GM19240 (cell line): ENCODE measurements around the gene C4orf50.
"Not testable (repeated sequence)": the region's sequence is repeated elsewhere in the genome, so short reads cannot be mapped to it uniquely, and the experiment has no call there.

Experiments
- DNase-seq: peaks from one replicate; pipeline ENCODE4 v3.0.0; 2011; ENCODE audit warnings: low spot score; ENCODE audit not compliant: insufficient read length

C4orf50 gene

GRCh38 chr4:6017030-6017429 lies 1.2 kb downstream of the C4orf50 start:
- DNase-seq, result no peak

- DNase-seq, result no peak
Measured at GRCh38 chr4:6013564-6013963, 4.7 kb downstream of the C4orf50 start.

DNA sequence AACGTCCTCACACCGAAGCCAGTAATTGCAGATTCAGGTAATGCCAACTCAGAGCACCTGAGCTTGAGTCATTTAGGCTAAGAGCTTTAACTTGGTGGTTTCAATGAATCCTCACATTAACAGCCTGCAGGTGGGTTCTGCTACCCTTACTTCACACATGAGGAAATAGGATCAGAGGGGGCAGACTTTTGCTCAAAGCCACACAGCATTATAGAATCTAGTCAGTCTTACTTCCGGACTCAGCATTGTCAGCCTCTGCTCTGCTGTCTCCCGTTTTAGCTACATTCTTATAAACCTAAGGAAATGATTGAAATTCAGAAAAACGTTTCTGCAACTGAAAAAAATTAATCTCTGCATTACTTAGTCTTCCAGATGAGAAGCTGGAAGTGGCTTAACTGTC lies 6.0 kb downstream of the C4orf50 start:
- DNase-seq, result no peak

DNA sequence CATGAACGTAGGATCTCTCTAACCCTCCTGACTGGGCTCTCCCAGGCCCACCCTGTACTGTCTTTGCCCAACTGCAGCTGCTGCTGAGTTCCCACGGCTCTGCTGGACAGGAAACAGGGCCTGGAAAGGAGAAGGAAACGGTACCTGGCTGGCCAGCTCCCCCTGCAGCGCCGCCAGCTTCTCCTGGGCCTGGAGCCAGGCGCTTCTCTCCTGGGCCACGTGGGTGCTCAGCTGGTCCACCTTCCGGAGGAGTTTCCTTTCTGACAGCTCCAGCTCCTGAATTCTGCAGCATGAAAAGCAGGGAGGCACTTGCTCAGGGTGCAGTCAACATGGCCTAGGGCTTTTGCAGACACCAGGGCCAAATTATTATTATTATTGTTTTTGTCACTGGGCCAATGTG lies 6.5 kb downstream of the C4orf50 start:
- DNase-seq, result no peak

DNA sequence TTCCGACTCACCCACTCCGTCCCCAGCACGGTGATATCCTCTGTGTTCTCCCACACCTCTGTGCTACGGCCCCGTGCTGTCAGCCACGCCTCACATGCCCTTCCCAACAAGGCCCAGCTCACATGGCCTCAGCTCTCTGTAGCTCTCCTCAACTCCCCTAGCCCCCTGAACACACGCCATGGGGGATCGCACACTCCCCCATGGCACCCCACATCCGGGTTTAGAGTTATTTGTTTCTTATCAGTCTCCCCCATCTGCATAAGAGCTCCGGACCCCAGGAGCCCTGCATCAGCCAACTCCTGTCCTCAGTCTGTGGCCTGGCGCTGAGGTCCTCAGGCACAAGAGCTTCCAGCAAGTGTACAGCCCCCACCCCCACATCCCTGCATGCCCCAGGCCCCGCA lies 7.0 kb downstream of the C4orf50 start:
- DNase-seq, result no peak

DNA sequence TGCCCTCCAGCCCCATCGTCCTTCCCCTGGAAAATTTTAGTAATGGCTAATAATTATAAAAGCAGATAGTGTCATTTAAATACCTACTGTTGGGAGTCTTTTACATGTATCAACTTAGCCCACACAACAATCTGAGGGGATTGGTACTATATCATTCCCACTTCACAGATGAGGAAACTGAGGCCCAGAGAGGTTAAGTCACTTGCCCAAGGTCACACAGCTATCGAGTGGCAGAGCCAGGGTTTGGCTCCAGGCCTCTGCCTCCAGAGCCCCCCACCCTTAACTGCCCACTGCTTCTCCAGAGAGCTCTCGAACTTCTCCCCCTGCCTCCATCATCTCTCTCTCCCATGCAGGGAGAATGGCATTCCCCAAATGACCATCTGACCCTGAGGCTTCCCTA lies 7.4 kb downstream of the C4orf50 start:
- no peak for DNase-seq

- no peak for DNase-seq
Measured at GRCh38 chr4:6009452-6009851, 8.8 kb downstream of the C4orf50 start.

GRCh38 chr4:6008766-6009385 lies 9.4 kb downstream of the C4orf50 start:
- DNase-seq, result no peak

- no peak for DNase-seq
Measured at GRCh38 chr4:6008092-6008551, 10.1 kb downstream of the C4orf50 start.

GRCh38 chr4:6005175-6005574 lies 13.1 kb downstream of the C4orf50 start:
- DNase-seq, result no peak

- not testable (repeated sequence) for DNase-seq
Measured at GRCh38 chr4:6003485-6003884, 14.7 kb downstream of the C4orf50 start.

DNA sequence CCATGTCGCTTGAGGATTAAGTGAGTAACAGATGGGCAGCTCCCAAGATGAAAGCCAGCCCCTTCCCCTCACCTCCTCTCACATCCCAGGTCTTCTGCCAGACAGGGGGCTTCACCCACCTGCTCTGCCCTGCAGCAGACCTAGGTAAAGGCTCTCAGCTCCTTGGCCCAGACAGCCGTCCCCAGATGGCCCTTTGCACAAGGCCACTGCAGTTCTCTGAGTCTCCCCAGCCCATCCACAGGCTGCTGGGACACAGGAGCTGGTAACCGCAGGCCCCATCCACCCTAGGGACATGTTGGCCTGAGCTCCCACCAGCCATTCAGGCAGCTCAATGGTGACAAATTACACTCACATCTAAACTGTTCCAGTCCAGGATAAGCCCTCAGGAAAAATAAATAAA lies 15.3 kb downstream of the C4orf50 start:
- no peak for DNase-seq

DNA sequence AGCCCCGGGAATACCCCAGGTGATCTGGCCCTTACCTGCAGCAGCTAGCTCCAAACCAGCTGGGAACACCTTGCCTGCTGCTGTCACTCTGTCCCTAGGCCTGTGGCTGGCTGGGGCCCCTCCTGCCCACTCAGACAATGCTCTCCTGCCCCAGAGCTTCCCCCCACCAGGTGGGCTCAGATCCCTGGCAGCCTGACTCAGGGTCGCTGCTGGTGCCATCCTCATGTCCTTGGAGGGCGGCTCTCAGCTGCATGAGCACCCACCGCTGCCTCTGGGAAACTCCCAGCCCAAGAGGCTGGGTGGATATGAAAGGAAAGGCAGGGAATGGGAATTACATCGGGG lies 15.8 kb downstream of the C4orf50 start:
- no peak for DNase-seq

DNA sequence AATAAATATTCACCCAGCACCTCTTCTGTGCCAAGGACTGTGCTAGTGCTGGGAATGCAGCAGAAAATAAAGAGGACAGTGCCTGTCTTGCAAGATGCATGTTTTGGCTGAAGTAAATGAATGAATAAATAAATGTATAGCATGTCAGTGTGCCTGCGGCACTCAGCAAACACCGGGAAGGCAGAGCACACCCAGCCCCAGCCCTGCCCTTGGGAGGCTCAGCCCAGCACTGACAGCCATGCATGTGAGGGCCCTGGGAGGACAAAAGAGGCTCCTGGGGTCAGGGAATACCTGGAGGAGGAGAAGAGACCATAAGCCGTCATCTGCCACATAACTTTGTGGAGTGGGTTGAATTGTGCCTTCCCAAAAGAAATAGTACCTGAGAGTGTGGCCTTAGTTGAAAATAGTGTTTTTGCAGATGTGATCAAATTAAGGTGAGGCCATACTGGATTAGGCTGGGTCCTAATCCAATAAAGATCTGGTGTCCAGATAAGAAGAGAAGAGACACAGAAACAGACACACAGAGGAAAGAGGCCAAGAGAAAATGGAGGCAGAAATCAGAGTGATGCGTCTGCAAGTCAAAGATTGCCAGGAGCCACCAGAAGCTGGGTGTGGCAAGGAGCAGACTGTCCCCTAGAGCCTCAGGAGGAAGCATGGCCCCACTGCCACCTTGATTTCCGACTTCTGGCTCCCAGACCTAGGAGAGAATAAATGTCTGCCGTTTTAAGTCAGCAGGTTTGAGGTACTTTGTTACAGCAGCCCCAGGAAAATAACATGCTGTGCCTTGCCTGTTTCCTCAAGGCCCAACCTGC lies 16.3 kb downstream of the C4orf50 start:
- DNase-seq, result no peak

- DNase-seq, result no peak
Measured at GRCh38 chr4:5999830-6000365, 18.3 kb downstream of the C4orf50 start.

DNA sequence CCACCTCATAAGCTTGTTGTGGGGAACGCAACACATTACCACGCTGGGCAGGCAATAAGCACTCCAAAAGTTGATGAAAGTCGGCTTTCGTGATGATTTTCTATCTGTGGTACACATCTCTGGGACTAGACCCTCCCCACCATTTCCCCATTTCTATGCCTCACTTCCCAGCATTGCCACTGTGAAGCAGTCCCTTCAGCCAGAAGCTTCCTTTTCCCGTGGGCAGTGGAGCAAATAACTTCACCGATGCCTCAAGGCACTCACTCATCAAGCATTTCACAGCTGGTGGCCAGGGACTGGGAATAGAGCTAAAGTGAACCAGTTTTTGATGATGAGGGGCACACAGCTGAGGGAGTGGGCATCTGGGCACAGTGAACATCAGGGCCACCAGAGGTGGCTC lies 18.9 kb downstream of the C4orf50 start:
- no peak for DNase-seq

GRCh38 chr4:5998333-5998936 lies 19.8 kb downstream of the C4orf50 start:
- DNase-seq, result peak; percentile 72

GRCh38 chr4:5996641-5997040 lies 21.6 kb downstream of the C4orf50 start:
- no peak for DNase-seq

DNA sequence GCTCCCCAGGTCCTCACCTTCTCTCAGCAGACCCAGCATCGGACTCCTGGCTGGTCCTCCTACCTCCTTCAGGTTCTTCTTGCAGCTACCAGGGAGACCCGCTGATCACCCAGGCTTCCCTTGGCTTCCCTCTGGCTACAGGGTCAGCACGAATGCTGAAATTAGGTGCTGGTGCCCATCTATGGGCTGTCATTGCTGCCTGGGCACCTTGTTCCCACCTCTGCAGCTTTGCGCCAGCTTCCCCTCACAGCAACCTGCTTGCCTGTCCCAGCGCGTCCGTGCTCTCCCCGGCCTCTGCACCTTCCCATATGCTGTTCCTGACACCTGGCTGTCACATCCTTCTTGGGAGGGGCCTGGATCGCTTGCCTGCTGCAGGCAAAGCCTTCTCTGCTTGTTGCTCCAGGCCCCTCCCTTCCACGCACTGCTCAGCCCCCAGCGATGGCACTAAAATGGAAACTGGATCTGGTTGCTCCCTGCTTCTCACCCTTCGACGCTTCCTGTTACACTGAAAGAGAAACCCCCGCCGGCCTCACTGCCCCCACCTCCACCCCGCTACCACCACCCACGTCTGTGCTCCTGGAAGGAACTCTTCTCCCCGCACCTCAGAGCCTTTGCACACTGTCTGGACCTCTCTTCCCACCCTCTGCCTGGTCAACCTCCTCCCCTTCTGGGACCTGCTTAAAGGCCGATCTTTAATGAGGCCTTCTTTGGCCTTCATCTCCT lies 22.2 kb downstream of the C4orf50 start:
- no peak for DNase-seq

DNA sequence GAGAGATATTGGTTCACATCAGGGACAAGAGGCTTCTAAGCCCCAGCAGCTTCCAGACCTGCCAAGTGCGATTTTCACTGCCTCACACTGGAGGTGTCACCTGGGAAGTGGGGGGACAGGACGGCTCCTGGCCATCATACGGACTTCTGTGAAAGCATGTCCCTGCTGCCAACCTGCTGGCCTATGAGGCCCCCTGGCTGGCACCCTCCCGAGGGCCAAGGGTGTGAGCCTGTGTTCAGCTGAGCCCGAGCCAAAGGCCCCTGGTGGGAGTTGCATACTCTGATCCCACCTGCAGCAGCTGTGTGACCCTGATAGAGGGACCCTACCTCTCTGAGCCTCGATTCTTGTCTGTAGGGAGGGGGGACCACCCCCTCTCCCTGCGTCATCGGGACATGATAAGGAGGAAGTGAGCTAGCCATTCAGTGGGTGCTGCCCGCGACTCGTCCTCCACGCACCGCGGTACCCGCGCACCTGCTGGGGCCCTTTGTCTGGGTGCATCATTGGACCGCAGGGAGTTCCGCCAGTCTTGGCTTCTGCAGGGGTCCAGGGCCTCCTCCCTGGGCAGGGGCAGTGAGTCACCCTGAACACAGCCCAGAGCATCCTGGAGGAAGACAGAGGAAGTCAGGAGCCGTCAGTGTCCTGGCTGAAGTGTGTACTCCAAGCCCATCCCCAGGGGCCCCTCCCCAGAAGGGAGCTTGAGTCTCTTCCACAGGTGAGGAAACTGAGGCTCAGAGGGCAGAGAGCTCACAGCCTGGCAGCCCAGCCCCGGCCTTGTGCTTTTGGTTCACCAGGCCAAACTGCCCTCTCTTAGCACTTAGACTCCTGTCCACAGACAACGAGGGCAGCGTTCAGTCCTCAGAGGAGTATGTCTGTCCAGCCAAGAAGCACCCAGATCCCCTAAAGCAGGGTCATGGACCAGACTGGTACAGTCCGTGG lies 24.1 kb downstream of the C4orf50 start:
- no peak for DNase-seq

GRCh38 chr4:5993346-5993745 lies 24.9 kb downstream of the C4orf50 start:
- not testable (repeated sequence) for DNase-seq
